Measurements from ENCODE around the gene PPIF.

The PPIF gene

GRCh38 chr10:79375321-79376077, 28.2 kb downstream of the PPIF start:
- no peaks in the 10 kb centered on the region for H3K4me1 ChIP-seq (ENCODE audit: control insufficient read depth, low read length)
- H3K27me3 ChIP-seq (ENCODE audit: control insufficient read depth, low read length): peaks cover 14% of the 10 kb centered on the region
- no peak overlapping the region for H3K27ac ChIP-seq (ENCODE audit: low read depth, low read length)
- H3K36me3 ChIP-seq (ENCODE audit: control insufficient read depth, low read length): no peaks in the 10 kb centered on the region
- TF ChIP-seq CTCF (IDR thresholded peaks at IDR 0.05; ENCODE audit: low read depth, low read length, poor library complexity, severe bottlenecking): no peak
- TF ChIP-seq EZH2phosphoT487 (IDR thresholded peaks at IDR 0.05; ENCODE audit: borderline replicate concordance, low read length): no peak
- H4K20me1 ChIP-seq (ENCODE audit: control insufficient read depth, insufficient read depth, low read depth, low read length): no peaks in the 10 kb centered on the region
- no peaks in the 10 kb centered on the region for H3K79me2 ChIP-seq (ENCODE audit: control insufficient read depth, low read length)
- H3K9me2 ChIP-seq (replicated peaks; ENCODE audit: control insufficient read depth, low read length): no peaks in the 10 kb centered on the region
- H3K4me2 ChIP-seq (ENCODE audit: low read length): no peak overlapping the region
- no peak overlapping the region for H3K4me3 ChIP-seq (ENCODE audit: low read length)
- H3F3A ChIP-seq (ENCODE audit: control insufficient read depth, insufficient read depth): no peaks in the 10 kb centered on the region
- H3K9me3 ChIP-seq (ENCODE audit: control insufficient read depth, insufficient read depth, low read length): 0 out of 2 replicates have a peak, but pooled peaks cover 4% of the 10 kb centered on the region

GRCh38 chr10:79376078-79376628, 28.9 kb downstream of the PPIF start:
- no peaks in the 10 kb centered on the region for H3K79me2 ChIP-seq (ENCODE audit: control insufficient read depth, low read length)
- no peaks in the 10 kb centered on the region for H4K20me1 ChIP-seq (ENCODE audit: control insufficient read depth, insufficient read depth, low read depth, low read length)
- H3K36me3 ChIP-seq (ENCODE audit: control insufficient read depth, low read length): no peaks in the 10 kb centered on the region
- H3K27ac ChIP-seq (ENCODE audit: low read depth, low read length): no peak overlapping the region
- no peaks in the 10 kb centered on the region for H3F3A ChIP-seq (ENCODE audit: control insufficient read depth, insufficient read depth)
- peaks cover 14% of the 10 kb centered on the region for H3K27me3 ChIP-seq (ENCODE audit: control insufficient read depth, low read length)
- TF ChIP-seq CTCF (IDR thresholded peaks at IDR 0.05; ENCODE audit: low read depth, low read length, poor library complexity, severe bottlenecking) (no peak), EZH2phosphoT487 (IDR thresholded peaks at IDR 0.05; ENCODE audit: borderline replicate concordance, low read length) (no peak)
- H3K4me1 ChIP-seq (ENCODE audit: control insufficient read depth, low read length): no peaks in the 10 kb centered on the region
- H3K4me2 ChIP-seq (ENCODE audit: low read length): no peak overlapping the region
- H3K4me3 ChIP-seq (ENCODE audit: low read length): no peak overlapping the region
- H3K9me3 ChIP-seq (ENCODE audit: control insufficient read depth, insufficient read depth, low read length): 0 out of 2 replicates have a peak, but pooled peaks cover 4% of the 10 kb centered on the region
- H3K9me2 ChIP-seq (replicated peaks; ENCODE audit: control insufficient read depth, low read length): no peaks in the 10 kb centered on the region

GRCh38 chr10:79376751-79377556, 29.7 kb downstream of the PPIF start:
- Histone ChIP-seq H4K20me1 (ENCODE audit: control insufficient read depth, insufficient read depth, low read depth, low read length) (no peaks in the 10 kb centered on the region), H3K4me2 (ENCODE audit: low read length) (no peak overlapping the region), H3K9me2 (replicated peaks; ENCODE audit: control insufficient read depth, low read length) (no peaks in the 10 kb centered on the region), H3F3A (ENCODE audit: control insufficient read depth, insufficient read depth) (no peaks in the 10 kb centered on the region), H3K27ac (ENCODE audit: low read depth, low read length) (no peak overlapping the region), H3K79me2 (ENCODE audit: control insufficient read depth, low read length) (no peaks in the 10 kb centered on the region), H3K4me1 (ENCODE audit: control insufficient read depth, low read length) (no peaks in the 10 kb centered on the region), H3K27me3 (ENCODE audit: control insufficient read depth, low read length) (peaks cover 9% of the 10 kb centered on the region), H3K9me3 (ENCODE audit: control insufficient read depth, insufficient read depth, low read length) (no peaks in the 10 kb centered on the region), H3K4me3 (ENCODE audit: low read length) (no peak overlapping the region), H3K36me3 (ENCODE audit: control insufficient read depth, low read length) (no peaks in the 10 kb centered on the region)
- TF ChIP-seq EZH2phosphoT487 (IDR thresholded peaks at IDR 0.05; ENCODE audit: borderline replicate concordance, low read length): no peak
- TF ChIP-seq CTCF (IDR thresholded peaks at IDR 0.05; ENCODE audit: low read depth, low read length, poor library complexity, severe bottlenecking): no peak
